Vagina (tissue), 2 donors: ENCODE data around the gene CFAP119.

ENCODE experiments used
- CTCF ChIP-seq, 3 experiments: fragments of 450-650 bp in 2 of 3; fragments of 200-600 bp in 1 of 3; sonication (generic) in 1 of 3; IDR thresholded peaks; one replicate each; pipeline ENCODE4 v1.5.1; 2017 to 2019; ENCODE audit warnings: antibody characterized with exemption in 3 of 3, mild to moderate bottlenecking in 2 of 3, moderate library complexity in 2 of 3
- POLR2A ChIP-seq, 2 donors: fragments of 450-650 bp; IDR thresholded peaks; one replicate each; pipeline ENCODE4 v1.6.1; 2017; ENCODE audit warnings: antibody characterized with exemption in 2 of 2, mild to moderate bottlenecking in 2 of 2, moderate library complexity in 2 of 2
- POLR2AphosphoS5 ChIP-seq, 2 donors: sonication (generic); formaldehyde crosslinking; IDR thresholded peaks; one replicate each; pipeline ENCODE4 v1.9.0; 2017; ENCODE audit warnings: antibody characterized with exemption in 2 of 2, mild to moderate bottlenecking in 2 of 2, low read depth in 1 of 2; ENCODE audit not compliant: insufficient read depth in 1 of 2

DNA sequence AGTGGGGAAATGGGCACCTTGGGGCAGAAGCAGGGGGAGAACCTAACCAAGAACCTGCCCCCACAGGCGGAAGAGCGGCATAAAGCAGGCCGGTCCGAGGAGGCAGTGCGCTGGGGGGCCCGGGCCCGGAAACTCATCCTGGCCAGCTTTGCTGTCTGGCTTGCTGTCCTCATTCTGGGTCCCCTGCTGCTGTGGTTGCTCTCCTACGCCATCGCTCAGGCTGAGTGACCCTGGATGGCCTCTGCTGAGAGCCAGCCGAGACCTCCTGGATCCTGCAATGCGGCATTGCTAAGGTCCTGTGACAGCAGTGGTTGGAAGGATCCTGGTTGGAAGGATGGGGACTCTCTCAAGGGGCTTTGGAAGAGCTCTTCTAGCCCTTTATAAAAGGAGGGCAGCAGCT, 18.1 kb downstream of the CFAP119 start:
- no peak for TF ChIP-seq CTCF (IDR thresholded peaks at IDR 0.05)
- TF ChIP-seq POLR2A (IDR thresholded peaks at IDR 0.05): no peak
- no peak for TF ChIP-seq POLR2AphosphoS5 (IDR thresholded peaks at IDR 0.05; ENCODE audit: insufficient read depth in 1 of 2, low read depth in 1 of 2)
